Adrenal gland (tissue), 12 donors: Measurements from ENCODE around the gene NPBWR2. TPM values are rescaled to one million over a fixed set of nuclear protein-coding genes. Genes with fewer than 3 reads are reported as not detected.
A peak's percentile ranks its signal among the peaks of the same experiment; 100 is the strongest.

Experiments
- DNase-seq, 7 donors: peaks; one replicate each; pipeline ENCODE4 v3.0.0-alpha.2; 2019 to 2020
- H3K27ac ChIP-seq, 5 donors: fragments of 200-600 bp; sonication (generic) in 4 of 5; 1 replicate in 3 of 5; 2 replicates in 2 of 5; pipeline versions ENCODE4 v1.5.1 to v1.8.0; 2016 to 2020; ENCODE audit warnings: mild to moderate bottlenecking in 1 of 5
- H3K27me3 ChIP-seq: fragments of 200-600 bp; 2 replicates; pipeline ENCODE4 v1.8.0; 2021
- H3K36me3 ChIP-seq, 2 donors: fragments of 200-600 bp; replicated peaks in 1 of 2; 1 replicate in 1 of 2; 2 replicates in 1 of 2; pipeline versions ENCODE4 v1.5.1 to v1.8.0; 2018 to 2022
- H3K4me1 ChIP-seq, 2 donors: fragments of 200-600 bp; replicated peaks in 1 of 2; 1 replicate in 1 of 2; 2 replicates in 1 of 2; pipeline versions ENCODE4 v1.5.1 to v1.8.0; 2018 to 2021
- H3K4me3 ChIP-seq, 4 donors: fragments of 200-600 bp; sonication (generic) in 3 of 4; one replicate each; pipeline ENCODE4 v1.5.1; 2016 to 2018
- H3K9me3 ChIP-seq, 3 donors: fragments of 200-600 bp; sonication (generic) in 1 of 3; replicated peaks in 1 of 3; 1 replicate in 2 of 3; 2 replicates in 1 of 3; pipeline versions ENCODE4 v1.5.1 to v1.8.0; 2016 to 2021
- CTCF ChIP-seq, 6 experiments: fragments of 450-650 bp in 4 of 6; fragments of 200-600 bp in 2 of 6; sonication (generic) in 1 of 6; IDR thresholded peaks; 1 replicate in 5 of 6; 2 replicates in 1 of 6; pipeline versions ENCODE4 v1.5.1 to v1.8.0; 2016 to 2021; ENCODE audit warnings: antibody characterized with exemption in 6 of 6, mild to moderate bottlenecking in 2 of 6, moderate library complexity in 1 of 6
- POLR2A ChIP-seq, 2 donors: fragments of 450-650 bp; IDR thresholded peaks; one replicate each; pipeline ENCODE4 v1.6.1; 2017; ENCODE audit warnings: antibody characterized with exemption in 2 of 2, mild to moderate bottlenecking in 2 of 2, moderate library complexity in 1 of 2
- WGBS, 4 donors: extraction: QIAGEN DNeasy Blood & Tissue Kit in 2 of 4; methylation state at CpG; one replicate each; pipeline versions ENCODE4 v1.1.5 to v1.1.7; 2013 to 2017; 5-methylcytosine and 5-hydroxymethylcytosine counted together
- intact Hi-C, 2 donors: fragments of 100-400 bp; cut with DNase I; formaldehyde crosslinking; loops; one replicate each; pipeline versions ENCODE4 v1.14.1 to v1.15.0; 2022 to 2023
- microRNA-seq, 3 donors: library from miRNA; unstranded; fragments of <30 nt; microRNA quantifications; one replicate each; pipeline ENCODE4, GENCODE V29; 2017 to 2020
- polyA plus RNA-seq, 3 donors: library from polyadenylated mRNA; stranded (reverse); fragments of 200-250 nt in 2 of 3; fragments of 350-450 nt in 1 of 3; fragmentation: Illumina TruSeq in 1 of 3; extraction: RNeasy Lipid Tissue Mini Kit (QIAGEN cat#74804) in 1 of 3; gene quantifications; one replicate each; pipeline ENCODE4 v1.2.3, GENCODE V29; 2013 to 2014
- small RNA-seq, 2 donors: library from RNA; depleted of rRNA; stranded (forward); fragments of <200 nt; gene quantifications; one replicate each; pipeline ENCODE3, GENCODE V24; 2016
- total RNA-seq, 9 donors: library from RNA; depleted of rRNA in 4 of 9; stranded (reverse); fragments of >200 nt in 4 of 9; fragments of 120-200 nt in 1 of 9; fragmentation: NEBNext Ultra II Directional in 1 of 9; extraction: Animal tissue kit (Norgen Biotek cat#: 25700) in 1 of 9; gene quantifications; one replicate each; pipeline versions ENCODE4 v1.1.0 to v1.2.4, GENCODE V29; 2013 to 2023
- donor health status: healthy with polysubstance abuse.
- donor health status: Bipolar disorder and iron deficiency.
- donor health status: DM: yes; HTN: yes; CAD: no.
- donor health status: DM: no; HTN: no; CAD: no.
- donor health status: DM: no; HTN: no; CAD: no.
- donor health status: DM: yes; HTN: yes; CAD: no.

The NPBWR2 gene
- total and polyA plus RNA-seq, 12 donors: 0.18 to 0.42 (median 0.33) TPM; not detected in 8

- H3K9me3 ChIP-seq: no peaks in the 10 kb centered on the region
- intact Hi-C loops: no loop called here
- peak overlapping the region in 2 of 5 donors; percentile 16 to 80 for H3K27ac ChIP-seq
- TF ChIP-seq CTCF (IDR thresholded peaks at IDR 0.05) (peak in 2 of 6 experiments; percentile 5 to 8), POLR2A (IDR thresholded peaks at IDR 0.05) (peak in 1 of 2 donors; percentile 26)
- H3K4me1 ChIP-seq: no peaks in the 10 kb centered on the region
- H3K4me3 ChIP-seq: no peak overlapping the region
- H3K36me3 ChIP-seq: no peaks in the 10 kb centered on the region
- WGBS, 4 donors: 29 to 48% (median 37%) methylated on average over 4 to 17 of the region's 17 CpGs
- H3K27me3 ChIP-seq: peaks cover 41% of the 10 kb centered on the region
- peak in 5 of 7 donors; percentile 33 to 79 (median 66) for DNase-seq
These were observed 53.3 kb downstream of the NPBWR2 start for GRCh38 chr20:64053841-64054661.

Small RNAs within 50 kb of the gene (microRNA-seq; reads per million reads assigned to microRNA genes)
- 0 to 3.4 (median 2.0) reads per million in 3 donors for gene MIR6813

Small RNAs within 50 kb of the gene (small RNA-seq; reads per million reads assigned to genes)
- gene AL355803.1 (0 reads per million in 2 donors), gene MIR6813 (0 reads per million in 2 donors)

Other genes starting within 250 kb of the NPBWR2 start
- gene ABHD16B, start 246.1 kb downstream of the NPBWR2 start, total RNA-seq: not detected
- 1 to 10 TPM in 1 of 3 donors, under 1 TPM in 1, not detected in 1; 0.54 to 1.2 TPM for gene ABHD16B, start 246.1 kb downstream of the NPBWR2 start, polyA plus RNA-seq
- 100 to 1,000 TPM in 6 of 9 donors, 10 to 100 TPM in 3; 81.9 to 125 (median 112) TPM for gene TPD52L2, start 242.3 kb downstream of the NPBWR2 start, total RNA-seq
- 100 to 1,000 TPM in 2 of 3 donors, 10 to 100 TPM in 1; 92.2 to 114 (median 110) TPM for gene TPD52L2, start 242.3 kb downstream of the NPBWR2 start, polyA plus RNA-seq
- gene DNAJC5, start 212.4 kb downstream of the NPBWR2 start, total RNA-seq: 10 to 100 TPM; 53.8 to 78.0 (median 64.7) TPM
- gene DNAJC5, start 212.4 kb downstream of the NPBWR2 start, polyA plus RNA-seq: 10 to 100 TPM; 26.5 to 31.7 (median 29.7) TPM
- 10 to 100 TPM; 14.9 to 56.8 (median 37.7) TPM for gene UCKL1, start 151.1 kb downstream of the NPBWR2 start, total RNA-seq
- 100 to 1,000 TPM in 1 of 3 donors, 10 to 100 TPM in 2; 12.1 to 101 (median 91.3) TPM for gene UCKL1, start 151.1 kb downstream of the NPBWR2 start, polyA plus RNA-seq
- gene ZNF512B, start 137.6 kb downstream of the NPBWR2 start, total RNA-seq: 10 to 100 TPM in 7 of 9 donors, 1 to 10 TPM in 2; 8.5 to 24.7 (median 14.0) TPM
- gene ZNF512B, start 137.6 kb downstream of the NPBWR2 start, polyA plus RNA-seq: 10 to 100 TPM in 2 of 3 donors, 1 to 10 TPM in 1; 3.5 to 39.4 (median 12.1) TPM
- gene SAMD10, start 127.9 kb downstream of the NPBWR2 start, total RNA-seq: 1 to 10 TPM; 1.1 to 8.8 (median 4.5) TPM
- 1 to 10 TPM; 1.7 to 8.4 (median 4.4) TPM for gene SAMD10, start 127.9 kb downstream of the NPBWR2 start, polyA plus RNA-seq
- gene PRPF6, start 126.4 kb downstream of the NPBWR2 start, total RNA-seq: 10 to 100 TPM; 49.4 to 73.9 (median 57.6) TPM
- gene PRPF6, start 126.4 kb downstream of the NPBWR2 start, polyA plus RNA-seq: 10 to 100 TPM; 48.3 to 49.8 (median 49.1) TPM
- gene C20orf204, start 71.4 kb downstream of the NPBWR2 start, total RNA-seq: 1 to 10 TPM in 2 of 9 donors, under 1 TPM in 7; 0.13 to 1.9 (median 0.42) TPM
- 1 to 10 TPM in 2 of 3 donors, under 1 TPM in 1; 0.05 to 4.8 (median 1.6) TPM for gene C20orf204, start 71.4 kb downstream of the NPBWR2 start, polyA plus RNA-seq
- gene SOX18, start 57.9 kb downstream of the NPBWR2 start, total RNA-seq: 10 to 100 TPM in 5 of 9 donors, 1 to 10 TPM in 3, under 1 TPM in 1; 0.89 to 45.2 (median 30.4) TPM
- gene SOX18, start 57.9 kb downstream of the NPBWR2 start, polyA plus RNA-seq: 10 to 100 TPM in 2 of 3 donors, under 1 TPM in 1; 0.59 to 51.0 (median 16.2) TPM
- gene TCEA2, start 44.4 kb downstream of the NPBWR2 start, total RNA-seq: 10 to 100 TPM; 12.6 to 78.6 (median 51.2) TPM
- gene TCEA2, start 44.4 kb downstream of the NPBWR2 start, polyA plus RNA-seq: 100 to 1,000 TPM in 2 of 3 donors, 10 to 100 TPM in 1; 19.6 to 184 (median 132) TPM
- gene RGS19, start 28.0 kb downstream of the NPBWR2 start, total RNA-seq: 10 to 100 TPM in 8 of 9 donors, 1 to 10 TPM in 1; 5.7 to 42.0 (median 16.0) TPM
- 10 to 100 TPM in 2 of 3 donors, 1 to 10 TPM in 1; 3.0 to 13.5 (median 12.4) TPM for gene RGS19, start 28.0 kb downstream of the NPBWR2 start, polyA plus RNA-seq
- gene OPRL1, start 27.5 kb downstream of the NPBWR2 start, total RNA-seq: 1 to 10 TPM; 1.6 to 5.7 (median 3.0) TPM
- gene OPRL1, start 27.5 kb downstream of the NPBWR2 start, polyA plus RNA-seq: 1 to 10 TPM in 1 of 3 donors, under 1 TPM in 2; 0.24 to 1.6 (median 0.88) TPM
- under 1 TPM in 1 of 9 donors, not detected in 8; 0.28 TPM for gene LKAAEAR1, start 23.2 kb downstream of the NPBWR2 start, total RNA-seq
- gene LKAAEAR1, start 23.2 kb downstream of the NPBWR2 start, polyA plus RNA-seq: 1 to 10 TPM in 2 of 3 donors, not detected in 1; 1.1 to 1.2 TPM
- 1 to 10 TPM in 8 of 9 donors, under 1 TPM in 1; 0.61 to 6.7 (median 2.1) TPM for gene MYT1, start 56.9 kb upstream of the NPBWR2 start, total RNA-seq
- gene MYT1, start 56.9 kb upstream of the NPBWR2 start, polyA plus RNA-seq: 1 to 10 TPM; 2.4 to 8.5 (median 5.1) TPM
- gene PCMTD2, start 148.2 kb upstream of the NPBWR2 start, total RNA-seq: 100 to 1,000 TPM in 3 of 9 donors, 10 to 100 TPM in 6; 47.9 to 120 (median 68.8) TPM
- 10 to 100 TPM; 32.0 to 49.3 (median 39.1) TPM for gene PCMTD2, start 148.2 kb upstream of the NPBWR2 start, polyA plus RNA-seq